Neural cell (in vitro differentiated cells): ENCODE measurements around the gene EFEMP2. TPM values are rescaled to one million over a fixed set of nuclear protein-coding genes. Genes with fewer than 3 reads are reported as not detected.

Source experiments
- H2AFZ ChIP-seq: fragments of 200-600, 300-800 bp; sonication (generic), shearing (Covaris generic); 2 replicates; pipeline ENCODE4 v1.6.0; 2014; ENCODE audit warnings: low read depth, mild to moderate bottlenecking, antibody characterized with exemption, low read length, moderate library complexity
- H3F3A ChIP-seq: fragments of 200-600 bp; shearing (Covaris generic); 2 replicates; pipeline ENCODE4 v1.6.1; 2016; ENCODE audit warnings: mild to moderate bottlenecking, moderate library complexity, mixed read lengths, antibody characterized with exemption, low read length; ENCODE audit not compliant: insufficient read depth, poor library complexity, severe bottlenecking
- H3K27ac ChIP-seq: fragments of 200-600, 300-800 bp; sonication (generic), shearing (Covaris generic); 2 replicates; pipeline ENCODE4 v1.5.1; 2014; ENCODE audit warnings: mild to moderate bottlenecking, low read length, moderate library complexity
- H3K27me3 ChIP-seq: fragments of 300-800, 200-600 bp; sonication (generic), shearing (Covaris generic); 2 replicates; pipeline ENCODE4 v1.6.0; 2014; ENCODE audit warnings: mild to moderate bottlenecking, low read depth, low read length, moderate library complexity; ENCODE audit not compliant: insufficient read depth
- H3K36me3 ChIP-seq: fragments of 300-800, 200-600 bp; sonication (generic), shearing (Covaris generic); 2 replicates; pipeline ENCODE4 v1.5.1; 2014; ENCODE audit warnings: mild to moderate bottlenecking, antibody characterized with exemption, low read length, moderate library complexity; ENCODE audit not compliant: insufficient read depth
- H3K4me2 ChIP-seq: fragments of 300-800, 200-600 bp; sonication (generic), shearing (Covaris generic); 2 replicates; pipeline ENCODE4 v1.6.0; 2014; ENCODE audit warnings: mild to moderate bottlenecking, low read length
- H3K4me3 ChIP-seq: fragments of 300-800, 200-600 bp; sonication (generic), shearing (Covaris generic); 2 replicates; pipeline ENCODE4 v1.5.1; 2014; ENCODE audit warnings: mild to moderate bottlenecking, low read length, moderate library complexity
- H3K79me2 ChIP-seq: fragments of 200-600 bp; shearing (Covaris generic); replicated peaks from 2 replicates; pipeline ENCODE4 v1.6.0; 2014; ENCODE audit warnings: mild to moderate bottlenecking, low read length, moderate library complexity; ENCODE audit not compliant: insufficient read depth
- H3K9ac ChIP-seq: fragments of 300-800, 200-600 bp; sonication (generic), shearing (Covaris generic); 2 replicates; pipeline ENCODE4 v1.6.1; 2016; ENCODE audit warnings: mild to moderate bottlenecking, low read length, mixed read lengths
- H3K9me2 ChIP-seq: fragments of 200-600 bp; shearing (Covaris generic); 2 replicates; pipeline ENCODE4 v1.6.1; 2016; ENCODE audit warnings: mild to moderate bottlenecking, low read length, mixed read lengths; ENCODE audit not compliant: insufficient read depth
- H3K9me3 ChIP-seq: fragments of 200-600, 300-800 bp; sonication (generic), shearing (Covaris generic); 2 replicates; pipeline ENCODE4 v1.6.1; 2016; ENCODE audit warnings: mild to moderate bottlenecking, mixed run types, low read length, moderate library complexity, mixed read lengths
- H4K20me1 ChIP-seq: fragments of 200-600 bp; shearing (Covaris generic); 2 replicates; pipeline ENCODE4 v1.6.1; 2016; ENCODE audit warnings: mild to moderate bottlenecking, mixed run types; ENCODE audit not compliant: insufficient read depth
- CTCF ChIP-seq: fragments of 450-650 bp; IDR thresholded peaks from 2 replicates; pipeline ENCODE4 v1.5.1; 2014; ENCODE audit warnings: antibody characterized with exemption, mild to moderate bottlenecking, moderate library complexity; ENCODE audit not compliant: poor library complexity, severe bottlenecking
- EP300 ChIP-seq: fragments of 450-650 bp; conservative IDR thresholded peaks from 2 replicates; pipeline ENCODE4 v1.6.1; 2014; ENCODE audit warnings: antibody characterized with exemption, mild to moderate bottlenecking, moderate library complexity; ENCODE audit not compliant: poor library complexity, severe bottlenecking
- EZH2 ChIP-seq: fragments of 200-600, 300-800 bp; shearing (Covaris generic), sonication (generic); IDR thresholded peaks from 2 replicates; pipeline ENCODE4 v1.6.1; 2014; ENCODE audit warnings: antibody characterized with exemption, low read length, borderline replicate concordance, mild to moderate bottlenecking; ENCODE audit not compliant: insufficient read depth, poor library complexity, severe bottlenecking
- POLR2AphosphoS5 ChIP-seq: IDR thresholded peaks from 2 replicates; pipeline ENCODE4 v1.6.1; 2012
- RAD21 ChIP-seq: fragments of 450-650 bp; conservative IDR thresholded peaks from 2 replicates; pipeline ENCODE4 v1.6.1; 2014; ENCODE audit warnings: antibody characterized with exemption, mild to moderate bottlenecking, moderate library complexity
- SMC3 ChIP-seq: fragments of 450-650 bp; conservative IDR thresholded peaks from 2 replicates; pipeline ENCODE4 v1.6.1; 2014; ENCODE audit warnings: antibody characterized with exemption, mild to moderate bottlenecking, moderate library complexity; ENCODE audit not compliant: poor library complexity
- TAF1 ChIP-seq: IDR thresholded peaks from 2 replicates; pipeline ENCODE4 v1.6.1; 2012; ENCODE audit warnings: low read depth
- polyA plus RNA-seq: library from polyadenylated mRNA; depleted of rRNA; stranded (reverse); fragments of >200 nt; gene quantifications from 2 replicates; pipeline ENCODE4 v1.2.3, GENCODE V29; 2014
- TF ChIP-seq, protein P1 (sequence below): IDR thresholded peaks from 2 replicates; pipeline ENCODE4 v1.6.1; 2012; ENCODE audit warnings: borderline replicate concordance

Gene EFEMP2
- polyA plus RNA-seq, 1 donor from 2014 or later, result 0.67 TPM

- Histone ChIP-seq H4K20me1 (no peaks in the 10 kb centered on the region), H3K4me3 (no peak overlapping the region), H3F3A (no peaks in the 10 kb centered on the region), H3K4me2 (no peak overlapping the region), H3K9ac (no peak overlapping the region), H3K27ac (no peak overlapping the region), H3K9me3 (no peaks in the 10 kb centered on the region), H3K79me2 (no peaks in the 10 kb centered on the region), H3K36me3 (no peaks in the 10 kb centered on the region), H3K9me2 (no peaks in the 10 kb centered on the region), H3K27me3 (peaks cover 5% of the 10 kb centered on the region), H2AFZ (no peak overlapping the region)
- TF ChIP-seq RAD21 (no peak), POLR2AphosphoS5 (peak; percentile 24), EP300 (no peak), CTCF (no peak)
Measured at GRCh38 chr11:65868076-65868667, 4.4 kb downstream of the EFEMP2 start.

- Histone ChIP-seq H3K79me2 (no peaks in the 10 kb centered on the region), H3K4me3 (no peak overlapping the region), H3K4me2 (no peak overlapping the region), H2AFZ (no peak overlapping the region), H3K27me3 (no peaks in the 10 kb centered on the region), H3K27ac (no peak overlapping the region), H3K9me2 (no peaks in the 10 kb centered on the region), H3K9ac (no peak overlapping the region), H4K20me1 (no peaks in the 10 kb centered on the region), H3K9me3 (no peaks in the 10 kb centered on the region), H3F3A (no peaks in the 10 kb centered on the region), H3K36me3 (no peaks in the 10 kb centered on the region)
- no peak for TF ChIP-seq EP300
- TF ChIP-seq EZH2, result no peak
- TF ChIP-seq POLR2AphosphoS5, result no peak
- TF ChIP-seq SMC3, result no peak
- no peak for TF ChIP-seq TAF1
- TF ChIP-seq, protein P1, sequence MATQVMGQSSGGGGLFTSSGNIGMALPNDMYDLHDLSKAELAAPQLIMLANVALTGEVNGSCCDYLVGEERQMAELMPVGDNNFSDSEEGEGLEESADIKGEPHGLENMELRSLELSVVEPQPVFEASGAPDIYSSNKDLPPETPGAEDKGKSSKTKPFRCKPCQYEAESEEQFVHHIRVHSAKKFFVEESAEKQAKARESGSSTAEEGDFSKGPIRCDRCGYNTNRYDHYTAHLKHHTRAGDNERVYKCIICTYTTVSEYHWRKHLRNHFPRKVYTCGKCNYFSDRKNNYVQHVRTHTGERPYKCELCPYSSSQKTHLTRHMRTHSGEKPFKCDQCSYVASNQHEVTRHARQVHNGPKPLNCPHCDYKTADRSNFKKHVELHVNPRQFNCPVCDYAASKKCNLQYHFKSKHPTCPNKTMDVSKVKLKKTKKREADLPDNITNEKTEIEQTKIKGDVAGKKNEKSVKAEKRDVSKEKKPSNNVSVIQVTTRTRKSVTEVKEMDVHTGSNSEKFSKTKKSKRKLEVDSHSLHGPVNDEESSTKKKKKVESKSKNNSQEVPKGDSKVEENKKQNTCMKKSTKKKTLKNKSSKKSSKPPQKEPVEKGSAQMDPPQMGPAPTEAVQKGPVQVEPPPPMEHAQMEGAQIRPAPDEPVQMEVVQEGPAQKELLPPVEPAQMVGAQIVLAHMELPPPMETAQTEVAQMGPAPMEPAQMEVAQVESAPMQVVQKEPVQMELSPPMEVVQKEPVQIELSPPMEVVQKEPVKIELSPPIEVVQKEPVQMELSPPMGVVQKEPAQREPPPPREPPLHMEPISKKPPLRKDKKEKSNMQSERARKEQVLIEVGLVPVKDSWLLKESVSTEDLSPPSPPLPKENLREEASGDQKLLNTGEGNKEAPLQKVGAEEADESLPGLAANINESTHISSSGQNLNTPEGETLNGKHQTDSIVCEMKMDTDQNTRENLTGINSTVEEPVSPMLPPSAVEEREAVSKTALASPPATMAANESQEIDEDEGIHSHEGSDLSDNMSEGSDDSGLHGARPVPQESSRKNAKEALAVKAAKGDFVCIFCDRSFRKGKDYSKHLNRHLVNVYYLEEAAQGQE, result no peak
- TF ChIP-seq CTCF, result no peak
Measured at GRCh38 chr11:65867284-65868071, 5.1 kb downstream of the EFEMP2 start.
